GM19463 (cell line): Measurements from ENCODE around the gene AARSD1.
"Not testable (repeated sequence)": the region's sequence is repeated elsewhere in the genome, so short reads cannot be mapped to it uniquely, and the experiment has no call there.

Experiments
- ATAC-seq: cut with Tn5 transposase; IDR thresholded peaks from one replicate; pipeline ENCODE4 v1.9.1; 2021; ENCODE audit warnings: mild to moderate bottlenecking, moderate library complexity; ENCODE audit not compliant: unreplicated experiment

The AARSD1 gene

DNA sequence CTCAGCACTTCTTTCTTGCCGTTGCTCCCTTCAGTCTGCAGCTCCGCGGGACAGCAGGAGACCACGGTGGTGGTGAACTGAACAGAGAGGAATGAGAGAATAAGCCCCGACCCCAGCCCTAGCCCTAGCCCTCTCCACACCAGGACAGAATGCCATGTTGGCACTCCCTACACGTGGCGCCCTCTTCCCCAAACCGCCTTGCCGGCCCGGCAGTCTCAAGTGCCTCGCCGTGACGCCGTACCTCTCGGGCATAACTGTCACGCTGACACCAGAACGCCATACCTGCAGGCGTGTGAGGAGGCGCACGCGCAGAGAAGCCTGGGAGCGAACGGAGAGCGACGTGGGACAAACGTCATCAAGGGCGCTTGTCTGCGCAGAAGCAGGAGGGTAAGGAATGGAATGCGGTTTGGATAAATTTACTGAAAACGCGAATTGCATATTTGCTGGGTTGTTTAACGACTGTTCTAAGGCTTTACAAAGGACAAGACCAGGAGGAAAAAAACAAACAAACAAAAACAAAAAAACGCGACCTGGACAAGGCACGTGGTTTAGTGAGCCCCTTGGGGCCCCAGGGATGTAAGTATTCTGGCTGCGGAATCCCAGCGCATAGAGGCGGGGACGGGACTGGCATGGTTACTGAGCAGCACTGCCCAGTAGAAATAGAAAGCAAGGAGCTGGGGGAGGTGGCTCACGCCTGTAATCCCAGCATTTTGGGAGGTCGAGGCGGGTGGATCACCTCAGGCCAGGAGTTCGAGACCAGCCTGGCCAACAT is at the start of gene AARSD1:
TSS of gene AARSD1 (minus strand) at position 294 of the 772 bp plus-strand sequence. CDS start at position 280, 14 bp downstream.
- ATAC-seq: peak; percentile 76

DNA sequence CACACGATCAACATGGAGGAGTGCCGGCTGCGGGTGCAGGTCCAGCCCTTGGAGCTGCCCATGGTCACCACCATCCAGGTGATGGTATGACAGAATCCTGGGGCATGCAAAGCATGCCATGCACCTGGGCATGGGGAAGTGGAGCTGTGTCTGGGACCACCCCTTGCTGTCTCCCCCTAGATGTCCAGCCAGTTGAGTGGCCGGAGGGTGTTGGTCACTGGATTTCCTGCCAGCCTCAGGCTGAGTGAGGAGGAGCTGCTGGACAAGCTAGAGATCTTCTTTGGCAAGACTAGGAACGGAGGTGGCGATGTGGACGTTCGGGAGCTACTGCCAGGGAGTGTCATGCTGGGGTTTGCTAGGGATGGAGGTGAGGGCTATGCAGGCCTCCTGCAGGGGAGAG is 49.0 kb upstream of the AARSD1 start:
- no peak for ATAC-seq

GRCh38 chr17:43011728-43012472 is 47.6 kb upstream of the AARSD1 start:
- no peak for ATAC-seq

DNA sequence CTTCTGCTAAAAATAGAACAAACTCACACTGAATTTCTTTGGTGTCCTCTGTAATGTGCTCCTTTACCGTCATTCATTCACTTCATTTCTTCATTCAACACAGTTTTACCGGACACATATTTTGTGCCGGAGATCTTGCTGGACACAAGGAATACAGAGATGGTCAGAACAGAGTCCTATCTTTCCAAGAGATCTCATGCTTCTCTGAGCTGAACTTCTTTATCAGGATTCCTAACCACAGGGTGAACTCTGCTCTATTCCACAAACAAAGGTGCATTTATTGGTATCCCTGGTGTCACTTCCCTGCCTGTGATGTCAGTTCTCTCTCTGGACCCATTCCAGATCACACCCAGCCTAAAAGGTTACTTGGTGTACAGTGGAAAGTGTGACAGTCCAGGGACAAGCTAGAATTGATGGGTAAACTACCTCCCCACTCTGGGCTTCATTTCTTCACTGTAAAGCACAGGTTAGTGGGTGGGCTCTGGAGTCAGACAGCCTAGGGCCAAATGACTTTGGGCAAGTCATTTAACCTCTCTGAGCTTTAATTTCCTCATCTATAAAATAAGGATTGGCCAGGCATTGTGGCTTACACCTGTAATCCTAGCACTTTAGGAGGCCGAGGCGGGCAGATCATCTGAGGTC is 46.5 kb upstream of the AARSD1 start:
- ATAC-seq: no peak

DNA sequence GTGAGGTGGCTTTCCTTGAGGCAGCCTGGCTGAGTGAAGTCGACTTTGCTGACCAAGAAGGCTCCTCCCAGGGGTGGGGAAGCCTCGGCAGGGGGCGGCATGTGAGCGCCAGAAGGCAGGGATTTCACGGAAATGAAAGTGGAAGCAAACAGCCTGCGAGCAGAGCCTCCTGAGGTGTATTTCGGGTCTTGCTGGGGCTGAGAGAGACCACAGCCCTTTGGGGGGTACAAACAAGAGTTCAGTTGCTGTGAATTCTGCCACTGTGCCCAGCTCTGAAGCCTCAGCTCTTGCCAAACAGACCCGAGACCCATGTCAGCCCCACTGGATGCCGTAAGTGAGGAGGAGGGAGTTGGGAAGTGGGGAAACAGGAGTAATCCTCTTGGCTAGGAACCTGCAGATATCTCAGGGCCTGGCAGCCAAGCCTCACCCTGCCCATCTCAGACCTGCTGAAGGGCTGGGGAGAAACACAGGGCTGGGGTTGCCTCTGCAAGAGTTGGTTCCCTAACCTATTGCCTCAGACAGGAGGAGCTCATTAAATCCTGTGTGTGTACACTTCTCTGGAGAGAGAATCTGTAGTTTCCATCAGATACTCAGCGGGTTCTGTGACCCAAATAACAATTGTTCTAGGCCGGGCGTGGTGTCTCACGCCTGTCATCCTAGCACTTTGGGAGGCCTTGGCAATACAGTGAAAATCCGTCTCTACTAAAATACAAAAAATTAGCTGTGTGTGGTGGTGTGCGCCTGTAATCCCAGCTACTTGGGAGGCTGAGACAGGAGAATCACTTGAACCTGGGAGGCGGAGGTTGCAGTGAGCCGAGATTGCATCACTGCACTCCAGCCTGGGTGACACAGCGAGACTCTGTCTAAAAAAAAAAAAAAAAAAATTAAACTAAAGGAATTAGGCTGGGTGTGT is 42.6 kb upstream of the AARSD1 start, which contains the start of gene IFI35:
TSS of gene IFI35 (plus strand) at position 146 of the 913 bp plus-strand sequence. CDS start at position 310, 164 bp downstream.
- ATAC-seq: peak; percentile 73

DNA sequence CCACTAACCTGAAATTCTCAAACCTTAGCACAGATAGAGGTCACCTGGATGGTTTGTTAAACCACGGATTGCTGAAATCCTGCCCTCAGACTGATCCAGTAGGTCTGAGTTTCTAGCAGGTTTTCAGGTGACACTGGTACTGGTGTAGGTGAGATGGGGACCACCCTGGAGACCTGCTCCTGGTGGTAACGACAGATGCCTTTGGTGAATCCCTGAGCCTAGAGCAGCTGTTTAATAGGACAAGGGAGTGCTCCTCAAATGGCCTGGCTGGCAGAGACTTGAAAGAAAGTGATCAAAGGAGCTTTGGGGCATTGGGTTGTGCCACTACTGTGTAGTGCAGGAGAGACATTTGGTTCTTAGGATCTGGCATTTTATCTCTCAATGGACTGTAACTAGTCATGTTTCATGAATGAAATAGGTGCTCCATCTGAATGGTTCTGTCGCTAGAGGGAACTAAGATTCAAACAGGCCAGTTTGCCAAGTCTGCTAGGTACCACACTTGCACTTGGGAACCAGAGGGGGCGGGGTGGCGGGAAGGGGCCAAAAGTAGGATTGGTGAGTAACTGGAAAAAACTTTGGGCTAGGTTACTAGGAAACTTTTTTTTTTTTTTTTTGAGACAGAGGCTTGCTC is 39.4 kb upstream of the AARSD1 start:
- no peak for ATAC-seq

GRCh38 chr17:43000894-43001293 is 36.6 kb upstream of the AARSD1 start:
- ATAC-seq: not testable (repeated sequence)

DNA sequence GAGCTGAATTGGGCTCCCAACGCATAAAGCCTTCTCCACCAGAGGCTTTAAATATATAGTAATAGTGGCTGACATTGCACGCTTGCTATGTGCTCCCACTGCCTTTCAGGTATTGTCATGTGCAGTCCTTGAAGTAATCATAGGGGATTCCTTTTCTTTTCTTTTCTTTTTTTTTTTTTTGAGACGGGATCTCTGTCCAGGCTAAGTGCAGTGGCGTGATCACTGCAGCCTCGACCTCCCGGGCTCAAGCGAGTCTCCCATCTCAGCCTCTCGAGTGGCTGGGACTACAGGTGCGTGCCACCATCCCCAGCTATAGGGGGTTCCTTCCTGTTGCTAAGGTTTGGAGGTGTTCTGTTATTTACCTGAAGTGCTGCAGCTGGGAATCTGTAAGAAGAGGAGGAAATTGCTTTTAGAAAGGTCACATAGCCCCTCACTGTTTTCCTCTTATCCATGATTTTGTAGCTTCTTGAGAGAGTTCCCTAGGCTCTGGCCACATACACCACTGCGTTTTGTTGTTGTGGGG is 34.8 kb upstream of the AARSD1 start:
- no peak for ATAC-seq

DNA sequence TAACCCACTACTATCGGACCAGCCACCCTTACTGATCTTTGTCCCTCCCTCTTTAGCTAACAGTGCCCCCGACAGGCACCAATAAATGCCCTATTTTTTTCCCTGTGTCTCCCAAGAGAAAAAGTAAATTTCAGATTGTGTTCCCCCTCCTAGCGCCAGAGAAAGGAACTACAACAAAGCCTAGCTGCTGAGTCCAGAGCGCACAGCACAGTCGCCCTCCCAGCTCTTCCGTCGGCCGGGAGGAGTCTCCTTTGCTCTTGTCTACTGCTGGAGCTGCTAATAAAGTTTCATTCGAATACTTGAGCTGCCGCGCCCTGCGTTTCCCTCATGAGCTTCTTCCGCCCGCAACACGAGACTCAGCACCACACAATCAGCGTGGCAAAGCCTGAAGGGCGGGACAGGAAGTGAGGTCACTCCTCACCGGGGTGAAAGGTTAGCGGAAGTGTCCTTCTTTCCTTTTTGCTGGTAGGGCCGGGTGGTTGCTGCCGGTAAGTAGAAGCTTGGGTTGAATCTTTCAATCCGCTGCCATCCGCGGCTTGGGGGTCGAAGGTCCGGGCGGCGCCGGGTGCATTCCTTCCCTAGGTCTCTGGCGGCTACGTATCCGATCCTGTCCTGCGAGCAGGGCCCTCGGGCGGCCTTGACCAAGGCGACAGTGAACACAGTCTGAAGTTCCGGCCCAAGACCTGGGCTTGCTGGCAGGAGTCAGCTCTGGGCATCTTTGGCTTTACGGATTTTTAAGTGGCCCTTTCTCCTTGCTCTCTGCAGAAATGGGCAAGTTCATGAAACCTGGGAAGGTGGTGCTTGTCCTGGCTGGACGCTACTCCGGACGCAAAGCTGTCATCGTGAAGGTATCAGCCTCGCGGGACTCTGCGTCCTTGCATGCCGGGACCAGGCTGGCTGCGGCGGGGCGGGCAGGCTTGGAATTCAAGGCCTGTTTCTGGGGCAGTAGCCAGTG is 34.0 kb upstream of the AARSD1 start, which contains the start of gene RPL27:
TSS of gene RPL27 (plus strand) at position 436 of the 955 bp plus-strand sequence. CDS start at position 768, 332 bp downstream.
- peak; percentile 93 for ATAC-seq

DNA sequence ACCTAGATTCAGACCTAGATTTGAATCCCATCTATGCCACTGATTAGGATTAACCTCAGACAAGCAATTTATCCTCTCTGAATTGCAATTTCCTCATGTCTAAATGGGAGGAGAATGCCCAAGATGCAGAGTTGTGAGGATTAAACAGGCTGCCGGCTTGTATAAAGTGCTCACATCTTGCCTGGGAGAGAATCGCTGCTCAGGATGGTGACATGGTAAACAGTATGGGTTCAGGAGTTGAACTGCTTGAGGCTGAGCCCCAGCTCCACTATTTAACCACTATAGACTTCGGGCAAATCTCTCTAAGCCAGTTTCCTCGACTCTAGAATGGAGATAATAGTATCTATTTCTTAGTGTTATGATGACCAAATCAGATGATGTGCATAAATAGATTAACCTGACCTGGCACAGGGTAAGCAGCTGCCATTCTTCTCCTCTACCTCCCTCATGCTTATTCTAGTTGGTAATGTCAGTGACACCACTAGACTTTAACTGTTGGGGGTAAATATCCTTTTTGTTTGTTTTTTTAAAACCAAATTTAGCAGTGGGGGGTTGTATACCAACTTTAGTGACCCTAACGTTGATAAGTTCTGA is 33.2 kb upstream of the AARSD1 start:
- no peak for ATAC-seq

- not testable (repeated sequence) for ATAC-seq
Measured at GRCh38 chr17:42993913-42994312, 29.7 kb upstream of the AARSD1 start.

GRCh38 chr17:42992872-42993271 is 28.6 kb upstream of the AARSD1 start:
- ATAC-seq: no peak

DNA sequence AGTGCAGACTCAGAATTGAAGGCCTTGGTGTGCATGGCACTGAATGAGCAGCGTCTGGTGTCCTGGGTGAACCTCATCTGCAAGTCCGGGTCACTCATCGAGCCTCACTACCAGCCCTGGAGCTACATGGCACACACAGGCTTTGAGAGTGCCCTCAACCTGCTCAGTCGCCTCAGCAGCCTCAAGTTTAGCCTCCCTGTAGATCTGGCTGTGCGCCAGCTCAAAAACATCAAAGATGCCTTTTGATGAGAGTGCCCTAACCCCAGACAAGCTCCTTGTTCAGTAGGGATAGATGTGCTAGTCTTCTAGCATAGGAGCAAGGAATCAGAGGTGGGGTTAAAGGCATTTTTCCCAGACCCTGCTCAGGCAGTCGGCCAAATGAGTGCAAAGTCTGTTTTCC is 27.2 kb upstream of the AARSD1 start:
- no peak for ATAC-seq

DNA sequence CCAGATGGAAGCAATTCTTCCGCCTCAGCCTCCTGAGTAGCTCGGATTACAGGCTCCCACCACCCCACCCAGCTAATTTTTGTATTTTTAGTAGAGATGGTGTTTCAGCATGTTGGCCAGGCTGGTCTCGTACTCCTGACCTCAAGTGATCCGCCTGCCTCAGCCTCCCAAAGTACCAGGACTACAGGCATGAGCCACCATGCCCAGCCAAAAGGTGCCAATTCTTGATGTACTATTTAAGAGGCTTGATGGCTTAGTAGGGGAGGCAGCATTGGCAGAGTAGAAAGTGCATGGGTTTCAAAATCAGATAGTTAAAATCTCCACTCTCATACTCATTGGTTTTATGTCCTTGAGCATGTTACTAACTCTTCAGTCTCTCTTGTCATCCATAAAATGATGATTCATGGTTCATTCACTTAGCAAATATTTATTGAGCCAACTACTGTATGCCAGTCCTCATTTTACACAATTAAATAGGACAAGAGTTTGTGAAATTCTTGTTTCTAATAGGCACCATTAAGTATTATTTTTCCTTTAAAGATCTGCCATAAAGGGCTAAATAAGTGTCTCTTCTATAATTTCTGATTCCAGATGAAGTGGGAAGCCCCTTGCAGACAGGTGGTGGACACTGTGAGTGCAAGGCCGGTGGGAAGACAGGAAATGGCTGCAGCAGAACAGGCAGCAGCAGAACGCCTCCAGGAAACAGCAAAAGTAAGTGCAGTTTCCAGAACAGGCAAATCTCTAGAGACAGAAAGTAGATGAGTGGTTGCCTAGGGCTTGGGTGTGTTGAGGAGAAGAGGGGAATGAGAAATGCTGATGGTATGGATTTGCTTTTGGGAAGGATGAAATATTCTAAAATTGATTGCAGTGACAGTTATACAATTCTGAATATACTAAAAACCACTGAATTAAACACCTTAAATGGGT is 25.7 kb upstream of the AARSD1 start:
- ATAC-seq: no peak

DNA sequence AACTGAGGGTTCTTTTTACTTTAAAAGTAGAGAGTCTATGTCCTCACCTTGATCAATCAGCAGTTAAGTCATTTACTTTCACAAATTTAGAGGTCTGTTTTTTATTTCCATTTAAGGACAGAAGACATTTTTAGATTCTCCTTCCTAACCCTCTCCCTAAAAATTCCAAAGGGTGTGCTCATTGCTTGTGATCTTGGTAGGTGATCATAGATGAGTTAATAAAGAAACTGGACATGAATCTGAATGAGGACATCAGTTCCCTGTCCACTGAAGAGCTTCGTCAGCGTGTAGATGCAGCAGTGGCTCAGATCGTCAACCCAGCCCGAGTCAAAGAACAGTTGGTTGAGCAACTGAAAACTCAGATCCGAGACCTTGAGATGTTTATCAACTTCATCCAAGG is 24.9 kb upstream of the AARSD1 start:
- no peak for ATAC-seq

DNA sequence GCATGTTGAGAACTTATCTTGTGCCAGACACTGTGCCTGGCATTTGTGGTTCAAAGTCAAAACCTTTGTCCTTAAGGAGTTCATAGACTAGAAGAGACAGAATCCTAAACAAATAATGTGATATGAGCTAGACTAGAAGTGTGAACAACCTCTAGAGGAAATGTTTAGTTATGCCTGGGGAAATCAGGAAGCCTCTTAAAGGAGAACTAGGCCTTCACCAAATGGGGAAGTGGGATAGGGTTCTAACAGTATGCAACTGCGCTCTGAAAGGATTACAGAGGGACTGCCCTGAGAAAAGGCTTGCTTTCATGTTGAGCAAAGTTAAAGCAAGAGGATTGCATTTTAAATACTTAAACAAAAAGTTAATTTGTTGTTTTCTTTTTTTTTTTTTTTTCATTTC is 21.0 kb upstream of the AARSD1 start:
- ATAC-seq: no peak

GRCh38 chr17:42982266-42982665 is 18.0 kb upstream of the AARSD1 start:
- ATAC-seq: no peak
